ENCODE results near the gene PRF1. TPM values are rescaled to one million over a fixed set of nuclear protein-coding genes. Genes with fewer than 3 reads are reported as not detected.

PRF1 gene
- polyA plus RNA-seq, 1 donor (not counting 4 experiments of a cell fraction or from before 2014, with no cell fraction given), result not detected

- H3K4me3 ChIP-seq (ENCODE audit: control insufficient read depth in 2 of 3, extremely low read depth in 1 of 3, insufficient read depth in 2 of 3, low read depth in 1 of 3, low read length in 3 of 3), result no peak overlapping the region
- DNase-seq (ENCODE audit: low read depth, low spot score) (no peak), FAIRE-seq (no peak)
- dilution Hi-C loops (cut with MboI; ENCODE audit: extremely low pct_ligation_motif_present, low sequenced_read_pairs), result no loop called here
- H3K27ac ChIP-seq (ENCODE audit: control insufficient read depth, insufficient read depth, low read length), result no peak overlapping the region
- no peaks in the 10 kb centered on the region for H3K9me3 ChIP-seq (ENCODE audit: control insufficient read depth, low read depth, low read length)
- no peak for TF ChIP-seq EZH2 (IDR thresholded peaks at IDR 0.05; ENCODE audit: low read length)
- TF ChIP-seq, protein P1, sequence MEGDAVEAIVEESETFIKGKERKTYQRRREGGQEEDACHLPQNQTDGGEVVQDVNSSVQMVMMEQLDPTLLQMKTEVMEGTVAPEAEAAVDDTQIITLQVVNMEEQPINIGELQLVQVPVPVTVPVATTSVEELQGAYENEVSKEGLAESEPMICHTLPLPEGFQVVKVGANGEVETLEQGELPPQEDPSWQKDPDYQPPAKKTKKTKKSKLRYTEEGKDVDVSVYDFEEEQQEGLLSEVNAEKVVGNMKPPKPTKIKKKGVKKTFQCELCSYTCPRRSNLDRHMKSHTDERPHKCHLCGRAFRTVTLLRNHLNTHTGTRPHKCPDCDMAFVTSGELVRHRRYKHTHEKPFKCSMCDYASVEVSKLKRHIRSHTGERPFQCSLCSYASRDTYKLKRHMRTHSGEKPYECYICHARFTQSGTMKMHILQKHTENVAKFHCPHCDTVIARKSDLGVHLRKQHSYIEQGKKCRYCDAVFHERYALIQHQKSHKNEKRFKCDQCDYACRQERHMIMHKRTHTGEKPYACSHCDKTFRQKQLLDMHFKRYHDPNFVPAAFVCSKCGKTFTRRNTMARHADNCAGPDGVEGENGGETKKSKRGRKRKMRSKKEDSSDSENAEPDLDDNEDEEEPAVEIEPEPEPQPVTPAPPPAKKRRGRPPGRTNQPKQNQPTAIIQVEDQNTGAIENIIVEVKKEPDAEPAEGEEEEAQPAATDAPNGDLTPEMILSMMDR (optimal IDR thresholded peaks at IDR 0.05 in 1 of 3, IDR thresholded peaks at IDR 0.05 in 1 of 3, conservative IDR thresholded peaks at IDR 0.05 in 1 of 3; ENCODE audit: extremely low read depth in 1 of 3, insufficient read depth in 2 of 3, low read length in 3 of 3), result no peak
- no peaks in the 10 kb centered on the region for H3K27me3 ChIP-seq (ENCODE audit: control insufficient read depth, extremely low read depth, insufficient read depth, low read length)
- no peak overlapping the region for H2AFZ ChIP-seq (ENCODE audit: control insufficient read depth, low read length)
- H3K36me3 ChIP-seq (ENCODE audit: control insufficient read depth in 2 of 2, extremely low read depth in 1 of 2, insufficient read depth in 2 of 2, low read length in 2 of 2), result no peaks in the 10 kb centered on the region
- peaks cover 3% of the 10 kb centered on the region for H3K9me1 ChIP-seq (ENCODE audit: control insufficient read depth, extremely low read depth, insufficient read depth, low read length)
- H3K4me1 ChIP-seq (ENCODE audit: control insufficient read depth, extremely low read depth, insufficient read depth, low read length), result peaks cover 49% of the 10 kb centered on the region
- no peaks in the 10 kb centered on the region for H4K20me1 ChIP-seq (ENCODE audit: control insufficient read depth, extremely low read depth, insufficient read depth, low read length)
- H3K9ac ChIP-seq (ENCODE audit: control insufficient read depth, extremely low read depth, insufficient read depth, low read length), result no peak overlapping the region
- H3K79me2 ChIP-seq (ENCODE audit: control insufficient read depth, insufficient read depth, low read length), result no peaks in the 10 kb centered on the region
- H3K4me2 ChIP-seq (ENCODE audit: control insufficient read depth, extremely low read depth, insufficient read depth, low read depth, low read length), result peak overlapping the region; percentile 45
Observed at GRCh38 chr10:70575486-70575873, 27.1 kb downstream of the PRF1 start.

DNA sequence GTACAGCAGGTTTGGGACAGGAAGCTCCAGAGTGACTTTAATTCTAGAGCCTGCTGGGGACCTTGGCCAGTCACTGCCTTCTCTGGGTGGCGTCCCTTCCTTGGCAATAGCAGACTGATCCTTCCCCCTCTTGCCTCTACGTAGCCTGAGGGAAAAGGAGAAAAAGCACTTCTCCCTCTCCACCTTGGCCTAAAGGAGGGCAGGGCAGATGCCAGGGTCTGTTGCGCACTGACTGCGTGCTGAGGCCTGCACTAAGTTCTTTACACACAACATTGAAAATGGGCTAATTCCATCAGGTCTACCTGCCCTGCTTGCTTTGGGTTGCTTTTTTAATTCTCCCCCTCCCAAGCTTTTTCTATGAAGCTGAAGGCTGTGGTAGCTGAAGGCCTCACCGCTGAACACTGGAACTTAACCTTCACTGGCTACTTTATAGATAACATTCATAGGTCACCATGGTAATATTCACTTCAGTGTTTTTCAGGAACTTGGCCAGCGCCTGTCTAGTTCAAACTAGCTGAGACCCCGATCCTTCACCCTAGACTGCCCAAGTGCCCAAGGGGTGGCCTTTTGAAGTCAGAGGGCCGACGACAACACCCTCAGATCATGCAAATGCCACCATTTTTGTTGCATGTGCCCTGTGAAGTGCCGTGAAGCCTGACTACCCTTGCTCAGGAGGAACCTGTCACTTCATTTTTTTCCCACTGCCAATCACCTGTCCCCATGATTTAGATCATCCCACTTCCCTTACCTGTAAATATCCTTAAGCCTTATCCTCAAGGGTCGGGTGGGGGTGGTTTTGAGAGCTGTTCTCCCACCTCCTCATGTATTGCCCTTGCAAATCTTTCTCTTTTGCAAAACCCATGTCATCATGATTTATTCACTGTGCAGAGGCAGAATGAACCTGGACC, 28.7 kb downstream of the PRF1 start:
- H3K27ac ChIP-seq (ENCODE audit: control insufficient read depth, insufficient read depth, low read length), result no peak overlapping the region
- peaks cover 47% of the 10 kb centered on the region for H3K4me1 ChIP-seq (ENCODE audit: control insufficient read depth, extremely low read depth, insufficient read depth, low read length)
- dilution Hi-C loops (cut with MboI; ENCODE audit: extremely low pct_ligation_motif_present, low sequenced_read_pairs), result no loop called here
- H3K36me3 ChIP-seq (ENCODE audit: control insufficient read depth in 2 of 2, extremely low read depth in 1 of 2, insufficient read depth in 2 of 2, low read length in 2 of 2), result no peaks in the 10 kb centered on the region
- no peaks in the 10 kb centered on the region for H3K9me3 ChIP-seq (ENCODE audit: control insufficient read depth, low read depth, low read length)
- peak overlapping the region; percentile 13 for H2AFZ ChIP-seq (ENCODE audit: control insufficient read depth, low read length)
- FAIRE-seq, result no peak
- TF ChIP-seq EZH2 (IDR thresholded peaks at IDR 0.05; ENCODE audit: low read length), result no peak
- TF ChIP-seq, protein P1 (optimal IDR thresholded peaks at IDR 0.05 in 1 of 3, IDR thresholded peaks at IDR 0.05 in 1 of 3, conservative IDR thresholded peaks at IDR 0.05 in 1 of 3; ENCODE audit: extremely low read depth in 1 of 3, insufficient read depth in 2 of 3, low read length in 3 of 3), result peak in 1 of 3 experiments; percentile 15
- H3K9ac ChIP-seq (ENCODE audit: control insufficient read depth, extremely low read depth, insufficient read depth, low read length), result no peak overlapping the region
- H4K20me1 ChIP-seq (ENCODE audit: control insufficient read depth, extremely low read depth, insufficient read depth, low read length), result no peaks in the 10 kb centered on the region
- no peak overlapping the region for H3K4me3 ChIP-seq (ENCODE audit: control insufficient read depth in 2 of 3, extremely low read depth in 1 of 3, insufficient read depth in 2 of 3, low read depth in 1 of 3, low read length in 3 of 3)
- no peaks in the 10 kb centered on the region for H3K27me3 ChIP-seq (ENCODE audit: control insufficient read depth, extremely low read depth, insufficient read depth, low read length)
- peaks cover 3% of the 10 kb centered on the region for H3K9me1 ChIP-seq (ENCODE audit: control insufficient read depth, extremely low read depth, insufficient read depth, low read length)
- H3K79me2 ChIP-seq (ENCODE audit: control insufficient read depth, insufficient read depth, low read length), result no peaks in the 10 kb centered on the region
- H3K4me2 ChIP-seq (ENCODE audit: control insufficient read depth, extremely low read depth, insufficient read depth, low read depth, low read length), result peak overlapping the region; percentile 69
- no peak for DNase-seq (ENCODE audit: low read depth, low spot score)

All from keratinocyte (primary cell).